Keratinocyte (primary cell): ENCODE results near the gene ST6GALNAC6. TPM values are rescaled to one million over a fixed set of nuclear protein-coding genes. Genes with fewer than 3 reads are reported as not detected.

ENCODE experiments used
- DNase-seq: peaks from one replicate; pipeline ENCODE4 v3.0.0-alpha.2; 2011; ENCODE audit warnings: low read depth, missing footprints, low spot score
- FAIRE-seq: peaks from 2 replicates; lab custom pipeline; 2011; peaks lifted over from hg19 to GRCh38; lab: Jason Lieb, UNC
- H2AFZ ChIP-seq: 2 replicates; pipeline ENCODE4 v1.6.0; 2012; ENCODE audit warnings: low read length, control low read depth, inconsistent platforms; ENCODE audit not compliant: control insufficient read depth
- H3K27ac ChIP-seq: 2 replicates; pipeline ENCODE4 v1.5.1; 2011; ENCODE audit warnings: low read length; ENCODE audit not compliant: control insufficient read depth, insufficient read depth
- H3K27me3 ChIP-seq: 3 replicates; pipeline ENCODE4 v1.6.0; 2011; ENCODE audit warnings: low read length; ENCODE audit not compliant: control insufficient read depth, insufficient read depth; ENCODE audit errors: extremely low read depth
- H3K36me3 ChIP-seq, 2 experiments: 2 replicates in 1 of 2; 3 replicates in 1 of 2; pipeline ENCODE4 v1.5.1; 2011; ENCODE audit warnings: low read length in 2 of 2, mild to moderate bottlenecking in 1 of 2; ENCODE audit not compliant: control insufficient read depth in 2 of 2, insufficient read depth in 2 of 2; ENCODE audit errors: extremely low read depth in 1 of 2
- H3K4me1 ChIP-seq: 3 replicates; pipeline ENCODE4 v1.5.1; 2011; ENCODE audit warnings: low read length; ENCODE audit not compliant: control insufficient read depth, insufficient read depth; ENCODE audit errors: extremely low read depth
- H3K4me2 ChIP-seq: 3 replicates; pipeline ENCODE4 v1.6.0; 2011; ENCODE audit warnings: low read depth, low read length; ENCODE audit not compliant: control insufficient read depth, insufficient read depth; ENCODE audit errors: extremely low read depth
- H3K4me3 ChIP-seq, 3 experiments: fragments of 200-600 bp in 1 of 3; sonication (generic) in 1 of 3; 2 replicates in 2 of 3; 3 replicates in 1 of 3; pipeline ENCODE4 v1.5.1; 2011 to 2016; ENCODE audit warnings: low read length in 3 of 3, mild to moderate bottlenecking in 3 of 3, control low read depth in 2 of 3, inconsistent platforms in 1 of 3, low read depth in 1 of 3, mixed read lengths in 1 of 3, mixed run types in 1 of 3, moderate library complexity in 1 of 3; ENCODE audit not compliant: control insufficient read depth in 2 of 3, insufficient read depth in 2 of 3; ENCODE audit errors: extremely low read depth in 1 of 3
- H3K79me2 ChIP-seq: 2 replicates; pipeline ENCODE4 v1.6.0; 2012; ENCODE audit warnings: low read length; ENCODE audit not compliant: control insufficient read depth, insufficient read depth
- H3K9ac ChIP-seq: 3 replicates; pipeline ENCODE4 v1.6.0; 2011; ENCODE audit warnings: low read length; ENCODE audit not compliant: control insufficient read depth, insufficient read depth; ENCODE audit errors: extremely low read depth
- H3K9me1 ChIP-seq: 3 replicates; pipeline ENCODE4 v1.6.0; 2011; ENCODE audit warnings: low read length; ENCODE audit not compliant: control insufficient read depth, insufficient read depth; ENCODE audit errors: extremely low read depth
- H3K9me3 ChIP-seq: 2 replicates; pipeline ENCODE4 v1.5.1; 2012; ENCODE audit warnings: low read depth, low read length; ENCODE audit not compliant: control insufficient read depth
- H4K20me1 ChIP-seq: 3 replicates; pipeline ENCODE4 v1.6.0; 2011; ENCODE audit warnings: low read length; ENCODE audit not compliant: control insufficient read depth, insufficient read depth; ENCODE audit errors: extremely low read depth
- CTCF ChIP-seq, 3 experiments: IDR thresholded peaks in 1 of 3; conservative IDR thresholded peaks in 1 of 3; optimal IDR thresholded peaks in 1 of 3; 2 replicates in 2 of 3; 3 replicates in 1 of 3; pipeline versions ENCODE3 to v1.5.1; 2011; ENCODE audit warnings: low read length in 3 of 3, mild to moderate bottlenecking in 3 of 3, moderate library complexity in 2 of 3, control low read depth in 1 of 3, inconsistent platforms in 1 of 3; ENCODE audit not compliant: insufficient read depth in 2 of 3; ENCODE audit errors: extremely low read depth in 1 of 3
- EZH2 ChIP-seq: IDR thresholded peaks from one replicate; pipeline ENCODE4 v1.6.1; 2012; ENCODE audit warnings: inconsistent platforms, mild to moderate bottlenecking, low read length, moderate library complexity
- dilution Hi-C: fragments of 300-500 bp; cut with MboI; formaldehyde crosslinking; loops from one replicate; pipeline ENCODE4 v1.7.0; 2020; ENCODE audit warnings: low sequenced_read_pairs; ENCODE audit not compliant: extremely low pct_ligation_motif_present
- polyA plus RNA-seq, 5 experiments: library from polyadenylated mRNA; depleted of rRNA in 3 of 5; stranded (reverse) in 3 of 5; stranded (forward) in 1 of 5; unstranded in 1 of 5; fragments of >200 nt; gene quantifications; 1 replicate in 1 of 5; 2 replicates in 3 of 5; 3 replicates in 1 of 5; pipeline versions ENCODE4 v1.2.1 to v1.2.3, GENCODE V29; 2011 to 2012; ENCODE audit warnings: missing spikeins in 2 of 5, low read depth in 1 of 5, low replicate concordance in 1 of 5

The ST6GALNAC6 gene
- polyA plus RNA-seq, 1 donor (not counting 4 experiments of a cell fraction or from before 2014, with no cell fraction given): 21.1 TPM

- no peak overlapping the region for H3K9ac ChIP-seq
- no peak for FAIRE-seq
Measured at GRCh38 chr9:127886401-127886972, 12.9 kb downstream of the ST6GALNAC6 start.

GRCh38 chr9:127885508-127886281 lies 13.7 kb downstream of the ST6GALNAC6 start:
- FAIRE-seq (no peak), DNase-seq (no peak)
- no peak overlapping the region for H2AFZ ChIP-seq
- no peaks in the 10 kb centered on the region for H4K20me1 ChIP-seq
- no peak overlapping the region for H3K9ac ChIP-seq
- H3K36me3 ChIP-seq: peaks cover 11 to 16% of the 10 kb centered on the region in 2 experiments
- dilution Hi-C loops: no loop called here
- no peaks in the 10 kb centered on the region for H3K4me1 ChIP-seq
- no peaks in the 10 kb centered on the region for H3K27me3 ChIP-seq
- H3K9me3 ChIP-seq: no peaks in the 10 kb centered on the region
- H3K4me2 ChIP-seq: no peak overlapping the region
- H3K27ac ChIP-seq: no peak overlapping the region
- no peak overlapping the region for H3K4me3 ChIP-seq
- H3K9me1 ChIP-seq: no peaks in the 10 kb centered on the region
- no peaks in the 10 kb centered on the region for H3K79me2 ChIP-seq
- TF ChIP-seq CTCF (optimal IDR thresholded peaks at IDR 0.05 in 1 of 3, IDR thresholded peaks at IDR 0.05 in 1 of 3, conservative IDR thresholded peaks at IDR 0.05 in 1 of 3; ENCODE audit: extremely low read depth in 1 of 3, insufficient read depth in 2 of 3, low read length in 3 of 3) (no peak), EZH2 (no peak)

More at GRCh38 chr9:127886401-127886972, 12.9 kb downstream of the ST6GALNAC6 start:
- no peaks in the 10 kb centered on the region for H4K20me1 ChIP-seq
- dilution Hi-C loops: no loop called here
- no peaks in the 10 kb centered on the region for H3K9me3 ChIP-seq
- no peak overlapping the region for H3K4me2 ChIP-seq
- H3K36me3 ChIP-seq: peaks cover 11 to 16% of the 10 kb centered on the region in 2 experiments
- no peak overlapping the region for H3K4me3 ChIP-seq
- H3K27ac ChIP-seq: no peak overlapping the region
- no peak overlapping the region for H2AFZ ChIP-seq
- no peaks in the 10 kb centered on the region for H3K79me2 ChIP-seq
- H3K9me1 ChIP-seq: no peaks in the 10 kb centered on the region
- no peaks in the 10 kb centered on the region for H3K4me1 ChIP-seq
- no peak for DNase-seq
- no peak for TF ChIP-seq CTCF (optimal IDR thresholded peaks at IDR 0.05 in 1 of 3, IDR thresholded peaks at IDR 0.05 in 1 of 3, conservative IDR thresholded peaks at IDR 0.05 in 1 of 3; ENCODE audit: extremely low read depth in 1 of 3, insufficient read depth in 2 of 3, low read length in 3 of 3)
- H3K27me3 ChIP-seq: no peaks in the 10 kb centered on the region
